HCT116 (cell line): ENCODE measurements around the gene UBE2L3. TPM values are rescaled to one million over a fixed set of nuclear protein-coding genes. Genes with fewer than 3 reads are reported as not detected.

Experiments
- ATAC-seq: fragments of 200-7000 bp; cut with Tn5 transposase; 2 replicates; pipeline ENCODE4 v1.9.1; 2020; ENCODE audit warnings: mild to moderate bottlenecking, moderate library complexity
- BruUV-seq: library from RNA; stranded (reverse); fragments of 400-500 nt; replicated peaks from 2 replicates; lab custom pipeline; 2021; lab: Mats Ljungman, UMichigan
- CTCF ChIA-PET: fragments of 300-600 bp; sonication (Branson Sonifier 250); formaldehyde crosslinking; loops from one replicate; lab custom pipeline; 2021; ENCODE audit warnings: antibody characterized with exemption; lab: Charles Lee
- POLR2A ChIA-PET: fragments of 300-600, 350-600 bp; sonication (Branson Sonifier 250); formaldehyde crosslinking; loops from one replicate; lab custom pipeline; 2021; ENCODE audit warnings: antibody characterized with exemption; lab: Charles Lee
- RAD21 ChIA-PET, 2 experiments: fragments of 300-600 bp; sonication (Branson Sonifier 250); formaldehyde crosslinking; loops; one replicate each; lab custom pipeline; 2023; ENCODE audit warnings: low total read pairs in 2 of 2; ENCODE audit not compliant: uncharacterized antibody in 2 of 2, unreplicated experiment in 2 of 2, low non-redundant PET in 1 of 2; lab: Charles Lee
- DNase-seq: peaks from one replicate; pipeline ENCODE4 v3.0.0-alpha.2; 2010; ENCODE audit warnings: low read depth, low spot score
- H2AFZ ChIP-seq: fragments of 200-600 bp; shearing (Covaris generic), sonication (generic); 2 replicates; pipeline ENCODE4 v1.6.1; 2017; ENCODE audit warnings: low read depth, mixed run types, mixed read lengths, antibody characterized with exemption, low read length; ENCODE audit not compliant: poor library complexity, severe bottlenecking
- H3K27ac ChIP-seq: 2 replicates; pipeline ENCODE4 v1.5.1; 2012; ENCODE audit warnings: low read depth, low read length
- H3K27me3 ChIP-seq: fragments of 200-600 bp; sonication (generic); 2 replicates; pipeline ENCODE4 v1.6.1; 2016; ENCODE audit warnings: mixed run types, low read length, mixed read lengths; ENCODE audit not compliant: insufficient read depth
- H3K36me3 ChIP-seq, 2 experiments: fragments of 200-500 bp in 1 of 2; fragments of 200-600 bp in 1 of 2; sonication (Bioruptor generic) in 1 of 2; sonication (generic) in 1 of 2; 2 replicates each; pipeline versions ENCODE4 v1.5.1 to v1.6.1; 2014 to 2016; ENCODE audit warnings: low read length in 2 of 2, inconsistent platforms in 1 of 2, mixed read lengths in 1 of 2, mixed run types in 1 of 2; ENCODE audit not compliant: insufficient read depth in 2 of 2, control insufficient read depth in 1 of 2
- H3K4me1 ChIP-seq, 2 experiments: fragments of 200-600 bp in 1 of 2; sonication (generic) in 1 of 2; 2 replicates each; pipeline versions ENCODE4 v1.5.1 to v1.6.1; 2012 to 2017; ENCODE audit warnings: low read length in 2 of 2, inconsistent platforms in 1 of 2, mild to moderate bottlenecking in 1 of 2, mixed read lengths in 1 of 2, mixed run types in 1 of 2, moderate library complexity in 1 of 2; ENCODE audit not compliant: insufficient read depth in 2 of 2, control insufficient read depth in 1 of 2
- H3K4me2 ChIP-seq: fragments of 200-600 bp; sonication (generic); 2 replicates; pipeline ENCODE4 v1.6.1; 2017; ENCODE audit warnings: mixed run types, low read length, mixed read lengths
- H3K4me3 ChIP-seq, 2 experiments: fragments of 200-600 bp in 1 of 2; sonication (generic) in 1 of 2; replicated peaks in 1 of 2; 2 replicates each; pipeline ENCODE4 v1.5.1; 2011 to 2016; ENCODE audit warnings: low read length in 2 of 2, control low read depth in 1 of 2, low read depth in 1 of 2, mild to moderate bottlenecking in 1 of 2, mixed read lengths in 1 of 2, mixed run types in 1 of 2
- H3K79me2 ChIP-seq: fragments of 200-600 bp; sonication (generic); 2 replicates; pipeline ENCODE4 v1.6.1; 2017; ENCODE audit warnings: mild to moderate bottlenecking, mixed run types, low read length, moderate library complexity, mixed read lengths; ENCODE audit not compliant: insufficient read depth
- H3K9ac ChIP-seq: fragments of 200-600 bp; sonication (generic); 2 replicates; pipeline ENCODE4 v1.6.1; 2016; ENCODE audit warnings: low read length, mixed read lengths
- H3K9me2 ChIP-seq: fragments of 200-600 bp; sonication (generic), shearing (Covaris generic); 2 replicates; pipeline ENCODE4 v1.6.1; 2017; ENCODE audit warnings: mixed run types, mild to moderate bottlenecking, moderate library complexity; ENCODE audit not compliant: insufficient read depth
- H3K9me3 ChIP-seq, 2 experiments: fragments of 200-500 bp in 1 of 2; fragments of 200-600 bp in 1 of 2; sonication (Bioruptor generic) in 1 of 2; sonication (generic) in 1 of 2; 2 replicates each; pipeline ENCODE4 v1.6.1; 2014 to 2017; ENCODE audit warnings: low read length in 2 of 2, mixed read lengths in 2 of 2, inconsistent platforms in 1 of 2, low read depth in 1 of 2, mild to moderate bottlenecking in 1 of 2, mixed run types in 1 of 2, moderate library complexity in 1 of 2; ENCODE audit not compliant: control insufficient read depth in 1 of 2, insufficient read depth in 1 of 2
- H4K20me1 ChIP-seq: fragments of 200-600 bp; sonication (generic), shearing (Covaris generic); 2 replicates; pipeline ENCODE4 v1.6.1; 2017; ENCODE audit warnings: mixed run types, mild to moderate bottlenecking, moderate library complexity; ENCODE audit not compliant: insufficient read depth
- ATF3 ChIP-seq: IDR thresholded peaks from 2 replicates; pipeline ENCODE4 v1.6.1; 2012
- CBX3 ChIP-seq: IDR thresholded peaks from 2 replicates; pipeline ENCODE4 v1.6.1; 2012; ENCODE audit warnings: low read depth
- CEBPB ChIP-seq: IDR thresholded peaks from 2 replicates; pipeline ENCODE4 v1.6.1; 2012; ENCODE audit warnings: low read depth
- CTCF ChIP-seq, 3 experiments: fragments of 200-600 bp in 1 of 3; sonication (generic) in 1 of 3; IDR thresholded peaks in 2 of 3; conservative IDR thresholded peaks in 1 of 3; 2 replicates each; pipeline ENCODE4 v1.5.1; 2012 to 2017; ENCODE audit warnings: low read depth in 2 of 3, low read length in 2 of 3, antibody characterized with exemption in 1 of 3, borderline replicate concordance in 1 of 3, control low read depth in 1 of 3, mild to moderate bottlenecking in 1 of 3, mixed read lengths in 1 of 3, mixed run types in 1 of 3, moderate library complexity in 1 of 3; ENCODE audit not compliant: insufficient read depth in 1 of 3
- EZH2phosphoT487 ChIP-seq: fragments of 200-600 bp; IDR thresholded peaks from 2 replicates; pipeline ENCODE4 v1.6.1; 2018; ENCODE audit warnings: antibody characterized with exemption, borderline replicate concordance
- JUND ChIP-seq: IDR thresholded peaks from 2 replicates; pipeline ENCODE4 v1.6.1; 2012
- RAD21 ChIP-seq: IDR thresholded peaks from 2 replicates; pipeline ENCODE4 v1.6.1; 2012; ENCODE audit warnings: low read depth, mild to moderate bottlenecking
- SP1 ChIP-seq: IDR thresholded peaks from 2 replicates; pipeline ENCODE4 v1.6.1; 2012; ENCODE audit warnings: low read depth
- SRF ChIP-seq: IDR thresholded peaks from 2 replicates; pipeline ENCODE4 v1.6.1; 2012; ENCODE audit warnings: low read depth
- TCF7L2 ChIP-seq: IDR thresholded peaks from 2 replicates; pipeline ENCODE4 v1.7.0; 2011; ENCODE audit warnings: borderline replicate concordance, inconsistent platforms; ENCODE audit not compliant: insufficient read depth, insufficient read length; ENCODE audit errors: extremely low read depth
- YY1 ChIP-seq: IDR thresholded peaks from 2 replicates; pipeline ENCODE4 v1.6.1; 2011; ENCODE audit warnings: low read length, low read depth, moderate library complexity, mild to moderate bottlenecking; ENCODE audit not compliant: insufficient replicate concordance; ENCODE audit errors: extremely low read depth
- ZFX ChIP-seq: fragments of 450-650 bp; IDR thresholded peaks from 2 replicates; pipeline ENCODE4 v1.6.1; 2017
- intact Hi-C: fragments of 100-400 bp; cut with micrococcal nuclease; formaldehyde crosslinking; loops from 2 replicates; pipeline ENCODE4 v1.10.0; 2022
- total RNA-seq: library from RNA; stranded (reverse); gene quantifications from one replicate; pipeline ENCODE4 v1.2.1, GENCODE V29; 2021; ENCODE audit not compliant: unreplicated experiment
- TF ChIP-seq, protein P1 (sequence below): IDR thresholded peaks from 2 replicates; pipeline ENCODE4 v1.6.1; 2012; ENCODE audit warnings: low read depth
- TF ChIP-seq, protein P2 (sequence below): IDR thresholded peaks from 2 replicates; pipeline ENCODE4 v1.6.1; 2012

The UBE2L3 gene
- total RNA-seq, 1 experiment from 2014 or later = 55.6 TPM

- BruUV-seq = no TSS peak
- no peak overlapping the region for H3K9ac ChIP-seq
- H3K4me2 ChIP-seq = no peak overlapping the region
- POLR2A ChIA-PET = no interaction called here
- H4K20me1 ChIP-seq = peaks cover 13% of the 10 kb centered on the region; the same call in 1 of the 2 replicates
- H3K79me2 ChIP-seq = peaks cover 96% of the 10 kb centered on the region
- no peak overlapping the region for H2AFZ ChIP-seq
- H3K27me3 ChIP-seq = no peaks in the 10 kb centered on the region
- no peak for ATAC-seq
- no peak overlapping the region for H3K27ac ChIP-seq
- H3K4me3 ChIP-seq = no peak overlapping the region
- no peaks in the 10 kb centered on the region for H3K9me3 ChIP-seq
- RAD21 ChIA-PET = no interaction called here
- no peak for DNase-seq
- H3K4me1 ChIP-seq = no peaks in the 10 kb centered on the region
- no peak for TF ChIP-seq SP1
- TF ChIP-seq YY1 = no peak
- no peak for TF ChIP-seq RAD21
- TF ChIP-seq, protein P1, sequence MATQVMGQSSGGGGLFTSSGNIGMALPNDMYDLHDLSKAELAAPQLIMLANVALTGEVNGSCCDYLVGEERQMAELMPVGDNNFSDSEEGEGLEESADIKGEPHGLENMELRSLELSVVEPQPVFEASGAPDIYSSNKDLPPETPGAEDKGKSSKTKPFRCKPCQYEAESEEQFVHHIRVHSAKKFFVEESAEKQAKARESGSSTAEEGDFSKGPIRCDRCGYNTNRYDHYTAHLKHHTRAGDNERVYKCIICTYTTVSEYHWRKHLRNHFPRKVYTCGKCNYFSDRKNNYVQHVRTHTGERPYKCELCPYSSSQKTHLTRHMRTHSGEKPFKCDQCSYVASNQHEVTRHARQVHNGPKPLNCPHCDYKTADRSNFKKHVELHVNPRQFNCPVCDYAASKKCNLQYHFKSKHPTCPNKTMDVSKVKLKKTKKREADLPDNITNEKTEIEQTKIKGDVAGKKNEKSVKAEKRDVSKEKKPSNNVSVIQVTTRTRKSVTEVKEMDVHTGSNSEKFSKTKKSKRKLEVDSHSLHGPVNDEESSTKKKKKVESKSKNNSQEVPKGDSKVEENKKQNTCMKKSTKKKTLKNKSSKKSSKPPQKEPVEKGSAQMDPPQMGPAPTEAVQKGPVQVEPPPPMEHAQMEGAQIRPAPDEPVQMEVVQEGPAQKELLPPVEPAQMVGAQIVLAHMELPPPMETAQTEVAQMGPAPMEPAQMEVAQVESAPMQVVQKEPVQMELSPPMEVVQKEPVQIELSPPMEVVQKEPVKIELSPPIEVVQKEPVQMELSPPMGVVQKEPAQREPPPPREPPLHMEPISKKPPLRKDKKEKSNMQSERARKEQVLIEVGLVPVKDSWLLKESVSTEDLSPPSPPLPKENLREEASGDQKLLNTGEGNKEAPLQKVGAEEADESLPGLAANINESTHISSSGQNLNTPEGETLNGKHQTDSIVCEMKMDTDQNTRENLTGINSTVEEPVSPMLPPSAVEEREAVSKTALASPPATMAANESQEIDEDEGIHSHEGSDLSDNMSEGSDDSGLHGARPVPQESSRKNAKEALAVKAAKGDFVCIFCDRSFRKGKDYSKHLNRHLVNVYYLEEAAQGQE = no peak
- TF ChIP-seq SRF = no peak
- TF ChIP-seq, protein P2, sequence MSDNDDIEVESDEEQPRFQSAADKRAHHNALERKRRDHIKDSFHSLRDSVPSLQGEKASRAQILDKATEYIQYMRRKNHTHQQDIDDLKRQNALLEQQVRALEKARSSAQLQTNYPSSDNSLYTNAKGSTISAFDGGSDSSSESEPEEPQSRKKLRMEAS = no peak
- TF ChIP-seq ZFX = no peak
- no peak for TF ChIP-seq CTCF (IDR thresholded peaks at IDR 0.05 in 2 of 3, conservative IDR thresholded peaks at IDR 0.05 in 1 of 3; ENCODE audit: borderline replicate concordance in 1 of 3, insufficient read depth in 1 of 3, low read depth in 2 of 3, low read length in 2 of 3)
- TF ChIP-seq TCF7L2 = no peak
- TF ChIP-seq JUND = no peak
- no peak for TF ChIP-seq CBX3
- no peak for TF ChIP-seq ATF3
- TF ChIP-seq EZH2phosphoT487 = no peak
- no peak for TF ChIP-seq CEBPB
- H3K9me2 ChIP-seq = no peaks in the 10 kb centered on the region
- intact Hi-C loops = no loop called here
- CTCF ChIA-PET = no interaction called here
- peaks cover 11 to 27% of the 10 kb centered on the region in 2 experiments for H3K36me3 ChIP-seq
These were observed 31.8 kb downstream of the UBE2L3 start for GRCh38 chr22:21599053-21599893.
